ENCODE results near the gene BSG. TPM values are rescaled to one million over a fixed set of nuclear protein-coding genes. Genes with fewer than 3 reads are reported as not detected.

Gene BSG
- total and polyA plus RNA-seq, 9 of the 15 experiments (the other 6 are each of a cell fraction or from before 2014, with no cell fraction given): 4.6 to 495 (median 187) TPM

DNA sequence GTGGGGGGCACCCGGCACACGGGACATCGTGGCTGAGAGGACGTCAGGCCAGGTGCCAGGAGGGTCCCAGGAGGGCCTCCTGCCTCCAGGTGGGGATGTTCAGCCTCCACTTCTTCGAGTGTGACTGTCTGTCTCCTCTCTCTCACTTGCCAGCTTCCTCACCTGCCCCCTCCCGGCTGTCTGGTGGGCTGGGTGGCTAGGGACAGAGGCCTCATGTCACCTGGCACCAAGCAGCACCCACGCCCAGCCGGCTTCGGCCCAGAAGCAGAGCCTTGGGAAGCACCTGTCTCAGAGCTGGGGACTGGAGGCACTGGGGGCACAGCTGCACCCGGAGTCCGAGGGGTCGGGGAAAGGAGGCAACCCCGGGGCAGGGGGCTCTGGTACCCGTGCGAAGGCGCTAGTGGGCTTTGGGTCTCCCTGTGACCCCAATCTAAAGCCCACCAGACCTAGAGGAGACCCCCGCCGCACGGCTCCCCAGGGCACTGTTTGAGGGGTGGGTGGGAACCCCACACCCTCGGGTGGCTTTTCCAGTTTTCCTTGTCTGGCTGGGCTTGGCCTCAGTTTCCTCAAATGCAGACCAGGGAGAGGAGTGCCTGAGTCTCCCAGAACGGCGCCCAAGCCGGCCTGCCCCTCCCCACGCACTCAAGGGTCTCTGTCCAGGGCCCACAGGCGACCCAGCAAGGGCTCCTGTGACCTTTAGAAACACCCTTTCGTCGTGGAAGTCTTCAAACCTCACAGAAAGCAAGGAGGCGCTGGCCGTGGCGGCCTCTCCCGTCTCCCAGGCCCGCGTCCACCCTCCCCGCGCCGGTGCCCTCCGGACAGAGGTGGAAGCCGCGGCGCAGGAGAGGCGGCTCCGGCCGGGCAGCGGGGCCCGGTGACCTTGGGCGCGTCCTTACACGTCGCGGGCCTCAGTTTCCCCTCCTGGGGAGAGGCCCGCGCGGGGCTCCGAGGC lies 16.6 kb downstream of the BSG start (continued):
- TF ChIP-seq, protein P1, sequence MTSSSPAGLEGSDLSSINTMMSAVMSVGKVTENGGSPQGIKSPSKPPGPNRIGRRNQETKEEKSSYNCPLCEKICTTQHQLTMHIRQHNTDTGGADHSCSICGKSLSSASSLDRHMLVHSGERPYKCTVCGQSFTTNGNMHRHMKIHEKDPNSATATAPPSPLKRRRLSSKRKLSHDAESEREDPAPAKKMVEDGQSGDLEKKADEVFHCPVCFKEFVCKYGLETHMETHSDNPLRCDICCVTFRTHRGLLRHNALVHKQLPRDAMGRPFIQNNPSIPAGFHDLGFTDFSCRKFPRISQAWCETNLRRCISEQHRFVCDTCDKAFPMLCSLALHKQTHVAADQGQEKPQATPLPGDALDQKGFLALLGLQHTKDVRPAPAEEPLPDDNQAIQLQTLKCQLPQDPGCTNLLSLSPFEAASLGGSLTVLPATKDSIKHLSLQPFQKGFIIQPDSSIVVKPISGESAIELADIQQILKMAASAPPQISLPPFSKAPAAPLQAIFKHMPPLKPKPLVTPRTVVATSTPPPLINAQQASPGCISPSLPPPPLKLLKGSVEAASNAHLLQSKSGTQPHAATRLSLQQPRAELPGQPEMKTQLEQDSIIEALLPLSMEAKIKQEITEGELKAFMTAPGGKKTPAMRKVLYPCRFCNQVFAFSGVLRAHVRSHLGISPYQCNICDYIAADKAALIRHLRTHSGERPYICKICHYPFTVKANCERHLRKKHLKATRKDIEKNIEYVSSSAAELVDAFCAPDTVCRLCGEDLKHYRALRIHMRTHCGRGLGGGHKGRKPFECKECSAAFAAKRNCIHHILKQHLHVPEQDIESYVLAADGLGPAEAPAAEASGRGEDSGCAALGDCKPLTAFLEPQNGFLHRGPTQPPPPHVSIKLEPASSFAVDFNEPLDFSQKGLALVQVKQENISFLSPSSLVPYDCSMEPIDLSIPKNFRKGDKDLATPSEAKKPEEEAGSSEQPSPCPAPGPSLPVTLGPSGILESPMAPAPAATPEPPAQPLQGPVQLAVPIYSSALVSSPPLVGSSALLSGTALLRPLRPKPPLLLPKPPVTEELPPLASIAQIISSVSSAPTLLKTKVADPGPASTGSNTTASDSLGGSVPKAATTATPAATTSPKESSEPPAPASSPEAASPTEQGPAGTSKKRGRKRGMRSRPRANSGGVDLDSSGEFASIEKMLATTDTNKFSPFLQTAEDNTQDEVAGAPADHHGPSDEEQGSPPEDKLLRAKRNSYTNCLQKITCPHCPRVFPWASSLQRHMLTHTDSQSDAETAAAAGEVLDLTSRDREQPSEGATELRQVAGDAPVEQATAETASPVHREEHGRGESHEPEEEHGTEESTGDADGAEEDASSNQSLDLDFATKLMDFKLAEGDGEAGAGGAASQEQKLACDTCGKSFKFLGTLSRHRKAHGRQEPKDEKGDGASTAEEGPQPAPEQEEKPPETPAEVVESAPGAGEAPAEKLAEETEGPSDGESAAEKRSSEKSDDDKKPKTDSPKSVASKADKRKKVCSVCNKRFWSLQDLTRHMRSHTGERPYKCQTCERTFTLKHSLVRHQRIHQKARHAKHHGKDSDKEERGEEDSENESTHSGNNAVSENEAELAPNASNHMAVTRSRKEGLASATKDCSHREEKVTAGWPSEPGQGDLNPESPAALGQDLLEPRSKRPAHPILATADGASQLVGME (CRISPR knock-in tag; IDR thresholded peaks at IDR 0.05): no peak
- no peak for TF ChIP-seq MEIS2 (IDR thresholded peaks at IDR 0.05; ENCODE audit: partially characterized antibody)
- no peak for TF ChIP-seq ZNF23 (CRISPR knock-in tag; IDR thresholded peaks at IDR 0.05)
- TF ChIP-seq ZBTB1 (CRISPR knock-in tag; IDR thresholded peaks at IDR 0.05; ENCODE audit: borderline replicate concordance, low read depth): no peak
- TF ChIP-seq, protein P2, sequence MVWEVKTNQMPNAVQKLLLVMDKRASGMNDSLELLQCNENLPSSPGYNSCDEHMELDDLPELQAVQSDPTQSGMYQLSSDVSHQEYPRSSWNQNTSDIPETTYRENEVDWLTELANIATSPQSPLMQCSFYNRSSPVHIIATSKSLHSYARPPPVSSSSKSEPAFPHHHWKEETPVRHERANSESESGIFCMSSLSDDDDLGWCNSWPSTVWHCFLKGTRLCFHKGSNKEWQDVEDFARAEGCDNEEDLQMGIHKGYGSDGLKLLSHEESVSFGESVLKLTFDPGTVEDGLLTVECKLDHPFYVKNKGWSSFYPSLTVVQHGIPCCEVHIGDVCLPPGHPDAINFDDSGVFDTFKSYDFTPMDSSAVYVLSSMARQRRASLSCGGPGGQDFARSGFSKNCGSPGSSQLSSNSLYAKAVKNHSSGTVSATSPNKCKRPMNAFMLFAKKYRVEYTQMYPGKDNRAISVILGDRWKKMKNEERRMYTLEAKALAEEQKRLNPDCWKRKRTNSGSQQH (CRISPR knock-in tag; IDR thresholded peaks at IDR 0.05): no peak
- TF ChIP-seq ZNF696 (CRISPR knock-in tag; conservative IDR thresholded peaks at IDR 0.05): no peak
- TF ChIP-seq POLR2AphosphoS5 (IDR thresholded peaks at IDR 0.05; ENCODE audit: control insufficient read depth, insufficient read depth, low read depth, low read length): no peak
- no peak for TF ChIP-seq ZNF140 (CRISPR knock-in tag; IDR thresholded peaks at IDR 0.05)
- no peak for TF ChIP-seq NELFE (IDR thresholded peaks at IDR 0.05; ENCODE audit: insufficient read depth, insufficient read length)
- no peak for TF ChIP-seq PTTG1 (tag; IDR thresholded peaks at IDR 0.05; ENCODE audit: low read depth)
- TF ChIP-seq POLR2G (IDR thresholded peaks at IDR 0.05; ENCODE audit: low read depth, low read length): peak; percentile 23; the same call in 1 of the 2 replicates
- TF ChIP-seq, protein P3, sequence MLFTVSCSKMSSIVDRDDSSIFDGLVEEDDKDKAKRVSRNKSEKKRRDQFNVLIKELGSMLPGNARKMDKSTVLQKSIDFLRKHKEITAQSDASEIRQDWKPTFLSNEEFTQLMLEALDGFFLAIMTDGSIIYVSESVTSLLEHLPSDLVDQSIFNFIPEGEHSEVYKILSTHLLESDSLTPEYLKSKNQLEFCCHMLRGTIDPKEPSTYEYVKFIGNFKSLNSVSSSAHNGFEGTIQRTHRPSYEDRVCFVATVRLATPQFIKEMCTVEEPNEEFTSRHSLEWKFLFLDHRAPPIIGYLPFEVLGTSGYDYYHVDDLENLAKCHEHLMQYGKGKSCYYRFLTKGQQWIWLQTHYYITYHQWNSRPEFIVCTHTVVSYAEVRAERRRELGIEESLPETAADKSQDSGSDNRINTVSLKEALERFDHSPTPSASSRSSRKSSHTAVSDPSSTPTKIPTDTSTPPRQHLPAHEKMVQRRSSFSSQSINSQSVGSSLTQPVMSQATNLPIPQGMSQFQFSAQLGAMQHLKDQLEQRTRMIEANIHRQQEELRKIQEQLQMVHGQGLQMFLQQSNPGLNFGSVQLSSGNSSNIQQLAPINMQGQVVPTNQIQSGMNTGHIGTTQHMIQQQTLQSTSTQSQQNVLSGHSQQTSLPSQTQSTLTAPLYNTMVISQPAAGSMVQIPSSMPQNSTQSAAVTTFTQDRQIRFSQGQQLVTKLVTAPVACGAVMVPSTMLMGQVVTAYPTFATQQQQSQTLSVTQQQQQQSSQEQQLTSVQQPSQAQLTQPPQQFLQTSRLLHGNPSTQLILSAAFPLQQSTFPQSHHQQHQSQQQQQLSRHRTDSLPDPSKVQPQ (CRISPR knock-in tag; IDR thresholded peaks at IDR 0.05; ENCODE audit: borderline replicate concordance): no peak
